RWPE2 (cell line): ENCODE measurements around the gene MRGPRE.

Experiments used
- ATAC-seq: fragments of 200-7000 bp; cut with Tn5 transposase; 3 replicates; pipeline ENCODE4 v1.9.1; 2021; ENCODE audit warnings: low read depth
- DNase-seq: peaks from one replicate; pipeline ENCODE4 v3.0.0-alpha.2; 2020; ENCODE audit warnings: low spot score
- H3K27ac ChIP-seq: fragments of 450-650 bp; 2 replicates; pipeline ENCODE4 v1.5.1; 2017; ENCODE audit warnings: mild to moderate bottlenecking; ENCODE audit not compliant: poor library complexity, severe bottlenecking
- H3K27me3 ChIP-seq: fragments of 250-450 bp; sonication (Bioruptor Pico); 2 replicates; pipeline ENCODE4 v1.5.1; 2021; ENCODE audit warnings: mild to moderate bottlenecking, moderate library complexity; ENCODE audit not compliant: insufficient read depth, poor library complexity, severe bottlenecking
- H3K36me3 ChIP-seq: fragments of 250-450 bp; sonication (Bioruptor Pico); 2 replicates; pipeline ENCODE4 v1.5.1; 2020; ENCODE audit warnings: low read depth, mild to moderate bottlenecking, moderate library complexity
- H3K4me1 ChIP-seq: fragments of 250-450 bp; sonication (Bioruptor Pico); 2 replicates; pipeline ENCODE4 v1.5.1; 2021; ENCODE audit warnings: mild to moderate bottlenecking, moderate library complexity; ENCODE audit not compliant: insufficient read depth, poor library complexity, severe bottlenecking
- H3K4me3 ChIP-seq: fragments of 250-450 bp; sonication (Bioruptor Pico); 2 replicates; pipeline ENCODE4 v1.5.1; 2021; ENCODE audit warnings: mild to moderate bottlenecking, moderate library complexity; ENCODE audit not compliant: severe bottlenecking
- H3K9me3 ChIP-seq: fragments of 250-450 bp; sonication (Bioruptor Pico); 2 replicates; pipeline ENCODE4 v1.5.1; 2021; ENCODE audit warnings: mild to moderate bottlenecking, moderate library complexity; ENCODE audit not compliant: severe bottlenecking
- TF ChIP-seq, protein P1 (sequence below): fragments of 450-650 bp; IDR thresholded peaks from one replicate; pipeline ENCODE4 v1.5.1; 2017; ENCODE audit warnings: mild to moderate bottlenecking, moderate library complexity; ENCODE audit not compliant: poor library complexity, severe bottlenecking

The MRGPRE gene

DNA sequence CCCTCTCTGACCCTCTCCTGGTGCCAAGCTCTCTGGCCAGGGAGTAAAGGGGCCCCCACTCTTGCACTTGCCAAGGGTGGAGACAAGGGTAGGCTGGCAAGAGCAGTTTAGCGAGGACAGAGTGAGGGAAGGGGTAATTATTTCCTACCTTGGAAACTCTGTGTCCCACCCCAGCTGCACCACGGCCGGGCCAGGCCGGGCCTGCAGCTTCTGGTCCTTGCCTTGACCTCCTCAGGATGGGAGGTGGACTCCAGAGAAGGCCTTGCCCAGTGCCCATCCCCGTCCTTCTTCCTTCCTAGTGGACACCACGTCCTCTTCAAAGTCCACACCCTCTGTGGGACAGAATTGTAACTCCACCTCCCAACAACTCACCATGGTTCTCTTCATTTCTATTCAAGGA, 48.7 kb downstream of the MRGPRE start:
- ATAC-seq, result no peak
- Histone ChIP-seq H3K4me3 (no peak overlapping the region), H3K36me3 (no peaks in the 10 kb centered on the region), H3K9me3 (no peaks in the 10 kb centered on the region), H3K4me1 (no peaks in the 10 kb centered on the region), H3K27me3 (no peaks in the 10 kb centered on the region), H3K27ac (no peak overlapping the region)
- peak; percentile 15 for DNase-seq
- TF ChIP-seq, protein P1, sequence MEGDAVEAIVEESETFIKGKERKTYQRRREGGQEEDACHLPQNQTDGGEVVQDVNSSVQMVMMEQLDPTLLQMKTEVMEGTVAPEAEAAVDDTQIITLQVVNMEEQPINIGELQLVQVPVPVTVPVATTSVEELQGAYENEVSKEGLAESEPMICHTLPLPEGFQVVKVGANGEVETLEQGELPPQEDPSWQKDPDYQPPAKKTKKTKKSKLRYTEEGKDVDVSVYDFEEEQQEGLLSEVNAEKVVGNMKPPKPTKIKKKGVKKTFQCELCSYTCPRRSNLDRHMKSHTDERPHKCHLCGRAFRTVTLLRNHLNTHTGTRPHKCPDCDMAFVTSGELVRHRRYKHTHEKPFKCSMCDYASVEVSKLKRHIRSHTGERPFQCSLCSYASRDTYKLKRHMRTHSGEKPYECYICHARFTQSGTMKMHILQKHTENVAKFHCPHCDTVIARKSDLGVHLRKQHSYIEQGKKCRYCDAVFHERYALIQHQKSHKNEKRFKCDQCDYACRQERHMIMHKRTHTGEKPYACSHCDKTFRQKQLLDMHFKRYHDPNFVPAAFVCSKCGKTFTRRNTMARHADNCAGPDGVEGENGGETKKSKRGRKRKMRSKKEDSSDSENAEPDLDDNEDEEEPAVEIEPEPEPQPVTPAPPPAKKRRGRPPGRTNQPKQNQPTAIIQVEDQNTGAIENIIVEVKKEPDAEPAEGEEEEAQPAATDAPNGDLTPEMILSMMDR, result no peak

DNA sequence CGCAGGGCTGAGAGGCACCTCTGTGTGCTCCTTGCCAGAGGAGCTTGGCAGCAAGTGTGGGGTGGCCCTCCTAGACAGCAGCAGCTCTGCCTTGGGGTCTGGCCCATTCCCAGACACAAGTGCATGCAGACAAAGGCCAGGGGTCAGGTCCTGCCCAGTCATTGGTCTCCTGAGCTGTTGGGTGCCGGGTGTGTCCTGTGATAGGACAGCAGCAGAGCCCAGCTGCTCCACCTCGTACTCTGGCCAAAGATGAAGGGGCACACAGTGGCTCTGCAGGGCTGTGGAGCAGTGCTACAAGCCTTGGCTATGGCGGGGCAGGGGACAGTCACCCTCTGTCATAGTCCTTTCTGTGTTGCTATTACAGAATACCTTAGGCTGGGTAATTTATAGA, 49.8 kb downstream of the MRGPRE start:
- Histone ChIP-seq H3K4me3 (no peak overlapping the region), H3K4me1 (no peaks in the 10 kb centered on the region), H3K27ac (no peak overlapping the region), H3K9me3 (no peaks in the 10 kb centered on the region), H3K36me3 (no peaks in the 10 kb centered on the region), H3K27me3 (no peaks in the 10 kb centered on the region)
- ATAC-seq, result no peak
- TF ChIP-seq, protein P1, result no peak
- DNase-seq, result peak; percentile 56

DNA sequence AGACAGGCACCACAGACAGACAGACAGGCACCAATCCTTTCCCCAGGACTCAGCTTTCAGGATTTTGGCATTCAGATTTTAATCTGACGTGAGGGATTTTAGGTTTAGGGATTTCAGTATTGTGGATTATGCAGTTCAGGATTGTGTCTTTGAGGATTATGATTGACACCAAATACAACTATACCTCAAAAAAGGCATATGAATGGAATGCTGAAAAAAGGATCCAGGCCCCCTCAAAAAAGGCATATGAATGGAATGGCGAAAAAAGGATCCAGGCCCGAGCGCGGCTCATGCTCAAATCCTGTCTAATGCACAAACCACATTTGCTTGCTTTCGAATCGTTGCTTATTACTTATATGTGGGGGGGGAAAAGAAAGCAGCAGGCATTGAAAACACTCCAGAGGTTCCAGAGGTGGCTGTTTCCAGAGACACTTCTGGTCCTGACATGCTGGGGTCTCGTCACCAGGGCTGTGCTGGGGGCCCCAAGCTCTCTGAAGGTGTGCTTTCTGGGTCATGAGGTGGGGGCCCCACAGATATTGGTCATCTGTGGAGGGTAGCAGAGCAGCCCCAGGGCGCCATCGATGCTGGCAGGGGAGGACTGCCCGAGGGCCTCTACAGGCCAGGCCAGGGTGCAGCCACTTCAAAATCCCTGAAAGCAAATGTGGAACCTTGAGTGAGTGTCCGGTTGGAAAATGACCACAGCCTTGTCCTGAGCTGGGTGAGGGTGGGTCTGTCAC, 50.3 kb downstream of the MRGPRE start:
- DNase-seq (peak; percentile 20), ATAC-seq (no peak)
- Histone ChIP-seq H3K9me3 (peaks cover 3% of the 10 kb centered on the region), H3K27ac (no peak overlapping the region), H3K36me3 (no peaks in the 10 kb centered on the region), H3K4me3 (no peak overlapping the region), H3K27me3 (no peaks in the 10 kb centered on the region), H3K4me1 (no peaks in the 10 kb centered on the region)
- TF ChIP-seq, protein P1, result no peak

DNA sequence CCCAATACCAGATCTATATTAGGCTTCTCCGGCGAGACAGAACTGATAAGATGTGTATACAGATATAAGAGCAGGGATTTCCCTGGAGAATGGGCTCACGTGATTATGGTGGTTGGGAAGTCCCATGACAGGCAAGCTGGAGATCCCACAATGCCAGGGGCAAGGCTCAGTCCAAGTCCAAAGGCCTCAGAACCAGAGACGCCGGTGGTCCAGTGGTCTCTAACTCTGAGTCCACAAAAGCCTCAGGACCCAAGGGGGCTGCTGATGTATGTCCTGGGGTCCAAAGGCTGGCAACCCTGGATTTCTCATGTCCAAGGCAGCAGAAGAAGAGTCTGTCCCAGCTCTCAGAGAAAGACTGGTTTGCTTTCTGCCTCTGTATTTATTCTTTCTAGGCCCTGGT, 51.3 kb downstream of the MRGPRE start:
- no peak overlapping the region for H3K4me3 ChIP-seq

DNA sequence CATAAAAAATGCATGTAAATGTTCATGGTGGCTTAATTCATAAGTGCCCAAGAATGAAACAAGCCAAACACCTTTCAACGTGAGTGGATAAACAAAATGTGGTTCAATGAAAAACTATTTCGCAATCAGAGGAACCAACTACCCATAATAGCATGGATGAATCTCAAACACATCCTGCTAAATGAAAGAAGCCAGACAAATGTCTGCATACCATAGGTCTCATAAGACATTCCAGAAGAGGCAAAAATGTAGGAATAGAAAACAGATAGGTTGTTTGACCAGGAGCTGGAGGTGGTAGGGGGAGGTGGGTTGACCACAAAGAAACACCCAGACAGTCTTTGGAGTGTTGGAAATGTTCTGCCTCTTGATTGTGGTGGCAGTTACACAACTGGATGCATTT, 53.9 kb downstream of the MRGPRE start:
- no peaks in the 10 kb centered on the region for H3K4me1 ChIP-seq
- no peak for ATAC-seq
- H3K36me3 ChIP-seq, result no peaks in the 10 kb centered on the region
- H3K27ac ChIP-seq, result no peak overlapping the region
- H3K27me3 ChIP-seq, result no peaks in the 10 kb centered on the region
- peaks cover 12% of the 10 kb centered on the region for H3K9me3 ChIP-seq
- TF ChIP-seq, protein P1, result no peak
- H3K4me3 ChIP-seq, result no peak overlapping the region
- no peak for DNase-seq

More for the DNA sequence above, 51.3 kb downstream of the MRGPRE start:
- peak; percentile 30 for DNase-seq
- no peak overlapping the region for H3K27ac ChIP-seq
- H3K36me3 ChIP-seq, result no peaks in the 10 kb centered on the region
- ATAC-seq, result no peak
- H3K4me1 ChIP-seq, result no peaks in the 10 kb centered on the region
- H3K27me3 ChIP-seq, result no peaks in the 10 kb centered on the region
- TF ChIP-seq, protein P1, result no peak
- H3K9me3 ChIP-seq, result peaks cover 12% of the 10 kb centered on the region
